HG02610 (cell line): ENCODE results near the gene RUNX1.
"Not testable (repeated sequence)": the region's sequence is repeated elsewhere in the genome, so short reads cannot be mapped to it uniquely, and the experiment has no call there.

ENCODE experiments used
- ATAC-seq: cut with Tn5 transposase; IDR thresholded peaks from one replicate; pipeline ENCODE4 v1.9.1; 2021; ENCODE audit warnings: mild to moderate bottlenecking, moderate library complexity; ENCODE audit not compliant: unreplicated experiment

RUNX1 gene

GRCh38 chr21:34973685-34974084 is 75.4 kb downstream of the RUNX1 start:
- ATAC-seq: no peak

DNA sequence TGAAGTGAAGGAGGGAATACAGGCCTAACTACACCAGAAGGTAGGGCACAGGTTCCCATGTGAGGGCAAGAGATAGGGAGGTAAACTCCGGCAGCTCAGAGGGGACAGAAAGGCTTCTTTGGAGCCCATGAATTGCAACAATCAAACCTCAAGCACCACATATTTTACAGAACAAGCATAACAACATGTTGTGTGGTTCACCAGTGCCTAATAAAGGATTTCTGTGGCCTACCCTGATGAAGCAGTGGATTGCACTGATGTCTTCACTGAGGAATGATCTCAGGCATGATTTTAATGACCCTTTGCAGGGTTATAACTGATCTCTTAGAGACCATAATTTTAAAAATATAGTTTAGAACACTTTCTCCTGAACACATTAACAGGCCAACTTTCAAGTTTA is 77.4 kb downstream of the RUNX1 start:
- no peak for ATAC-seq

GRCh38 chr21:34970566-34970965 is 78.5 kb downstream of the RUNX1 start:
- ATAC-seq: no peak

GRCh38 chr21:34970167-34970500 is 79.0 kb downstream of the RUNX1 start:
- ATAC-seq: no peak

DNA sequence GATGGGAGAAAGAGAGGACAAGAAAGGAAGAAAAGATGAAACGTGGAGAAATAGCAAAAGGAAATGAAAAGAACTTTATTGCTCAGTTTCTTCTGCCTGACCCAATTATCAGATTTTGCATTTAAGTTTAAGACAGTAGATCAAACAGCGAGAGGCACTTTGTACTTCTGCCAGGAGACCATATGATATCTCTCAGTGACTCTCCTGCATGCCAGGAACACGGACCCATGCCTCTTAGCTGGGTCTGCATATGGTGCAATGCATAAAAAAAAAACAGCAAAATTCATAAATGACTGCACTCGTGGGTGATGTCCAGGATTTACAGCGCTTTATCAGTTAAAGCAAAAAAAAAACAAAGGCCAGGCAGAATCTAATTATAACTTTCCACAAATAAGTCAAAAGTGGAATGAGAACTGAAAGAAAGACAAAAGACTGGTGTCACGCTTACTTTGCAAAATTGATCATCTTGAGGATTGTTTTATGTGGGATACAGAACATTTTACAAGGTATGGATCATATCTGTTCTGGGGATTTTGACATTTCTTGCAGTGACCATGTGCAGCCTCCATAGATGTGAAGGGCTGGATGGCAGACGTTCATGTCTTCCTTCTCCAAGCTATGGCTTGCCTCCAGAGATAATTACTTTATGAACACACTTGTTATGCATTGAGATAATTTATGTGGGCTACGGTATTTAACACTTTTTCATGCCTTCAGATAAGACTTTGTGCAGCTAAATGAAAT is 79.5 kb downstream of the RUNX1 start:
- ATAC-seq: no peak

GRCh38 chr21:34968414-34969333 is 80.4 kb downstream of the RUNX1 start:
- ATAC-seq: no peak

DNA sequence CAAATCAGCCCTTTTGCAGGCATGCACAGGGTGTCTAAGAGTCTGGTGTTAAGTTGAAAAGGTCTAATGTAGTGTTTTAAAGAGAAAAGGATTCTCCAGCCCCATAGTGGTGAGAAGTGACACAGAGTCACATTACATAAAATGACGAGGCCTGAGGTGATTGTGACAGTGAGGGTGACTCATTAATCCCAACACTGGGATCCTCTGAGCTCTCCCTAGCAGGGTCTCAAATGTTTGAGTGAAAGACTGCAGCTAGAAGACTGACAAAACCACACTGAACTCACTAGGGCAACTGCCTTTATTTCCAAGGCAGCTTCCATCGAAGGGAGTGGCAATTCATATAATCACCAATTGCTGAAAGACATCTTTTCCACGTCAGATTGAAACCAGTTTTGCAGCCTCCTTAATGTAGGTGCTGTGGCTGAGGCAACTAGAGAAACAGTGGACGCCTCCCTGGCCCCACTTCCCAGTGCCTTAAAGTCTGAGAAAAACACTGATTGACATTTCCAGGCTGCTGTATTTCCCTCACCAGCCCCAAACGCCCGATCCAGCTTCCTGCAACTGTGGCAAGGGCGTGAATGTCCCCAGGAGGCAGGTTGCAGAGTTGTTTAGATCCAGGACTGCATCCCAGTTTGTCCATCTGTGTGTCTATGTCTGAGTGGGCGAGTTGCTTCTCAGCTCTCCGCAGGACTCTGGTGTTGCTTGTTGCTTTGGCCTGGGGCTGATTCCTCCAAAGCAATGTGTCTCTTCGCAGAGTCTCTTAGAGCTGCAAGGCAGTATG is 81.4 kb downstream of the RUNX1 start:
- no peak for ATAC-seq

- ATAC-seq: not testable (repeated sequence)
Observed at GRCh38 chr21:34966881-34967280, 82.2 kb downstream of the RUNX1 start.

- no peak for ATAC-seq
Observed at GRCh38 chr21:34965200-34966174, 83.6 kb downstream of the RUNX1 start.

- ATAC-seq: no peak
Observed at GRCh38 chr21:34962586-34963222, 86.4 kb downstream of the RUNX1 start.

GRCh38 chr21:34962136-34962535 is 87.0 kb downstream of the RUNX1 start:
- ATAC-seq: no peak

DNA sequence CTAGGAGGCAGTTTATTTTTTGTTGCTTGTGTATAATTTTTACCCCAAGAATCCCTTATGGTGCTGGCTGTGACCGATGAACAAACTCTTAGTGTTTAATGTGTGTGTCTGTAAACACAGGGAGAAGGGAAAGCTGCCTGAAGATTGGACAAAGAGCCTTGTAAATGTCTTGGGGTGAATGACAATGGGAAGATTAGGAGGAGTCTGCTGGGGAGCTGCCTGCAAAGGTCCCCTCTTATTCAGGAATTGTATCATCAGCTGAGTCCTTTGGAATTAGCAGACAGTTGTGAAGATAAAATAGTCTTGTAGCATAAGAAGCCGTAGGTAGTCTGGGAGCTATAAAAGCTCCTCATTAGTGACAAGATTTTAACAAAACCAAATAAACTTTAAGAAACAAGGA is 88.4 kb downstream of the RUNX1 start:
- ATAC-seq: no peak

GRCh38 chr21:34959607-34960006 is 89.5 kb downstream of the RUNX1 start:
- no peak for ATAC-seq

- no peak for ATAC-seq
Observed at GRCh38 chr21:34958040-34958439, 91.1 kb downstream of the RUNX1 start.

- no peak for ATAC-seq
Observed at GRCh38 chr21:34956416-34957316, 92.4 kb downstream of the RUNX1 start.

DNA sequence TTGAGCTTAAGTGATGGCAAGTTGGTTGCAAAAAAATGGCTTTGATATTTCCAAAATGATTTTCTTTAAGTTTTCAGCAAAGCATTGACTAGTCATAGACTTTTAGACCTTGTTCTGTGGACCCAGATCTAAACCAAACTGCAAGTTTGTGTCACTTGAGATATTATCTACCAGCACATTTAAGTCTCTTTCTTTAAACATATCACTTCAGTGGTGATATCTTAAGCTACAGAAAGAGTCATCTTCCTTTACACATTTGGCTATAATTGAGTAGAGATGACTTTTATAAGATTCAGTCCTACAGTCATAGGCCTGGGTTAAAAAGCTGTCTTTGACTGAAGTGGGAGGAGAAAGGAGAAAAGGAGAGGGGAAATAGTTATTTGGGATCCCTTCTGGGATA is 95.2 kb downstream of the RUNX1 start:
- no peak for ATAC-seq

DNA sequence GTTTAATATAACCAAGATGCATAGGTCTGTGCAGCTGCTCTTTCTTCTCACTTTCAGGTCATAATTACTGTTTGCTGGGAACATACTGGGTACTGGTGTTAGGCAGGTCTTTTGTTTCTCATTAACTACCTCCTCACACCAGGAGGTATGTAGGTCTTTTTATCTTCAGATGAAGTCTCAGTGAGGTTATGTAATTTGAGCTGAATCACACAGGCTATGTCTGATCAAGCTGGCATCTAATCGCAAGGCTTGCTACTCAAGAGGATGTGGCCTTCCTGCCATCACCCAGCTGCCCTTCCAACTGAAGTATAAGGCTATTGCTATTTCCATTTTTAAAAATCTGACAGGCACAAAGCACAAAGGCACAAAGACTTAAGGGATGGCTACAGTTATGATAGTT is 96.4 kb downstream of the RUNX1 start:
- no peak for ATAC-seq

GRCh38 chr21:34951868-34952267 is 97.2 kb downstream of the RUNX1 start:
- not testable (repeated sequence) for ATAC-seq

DNA sequence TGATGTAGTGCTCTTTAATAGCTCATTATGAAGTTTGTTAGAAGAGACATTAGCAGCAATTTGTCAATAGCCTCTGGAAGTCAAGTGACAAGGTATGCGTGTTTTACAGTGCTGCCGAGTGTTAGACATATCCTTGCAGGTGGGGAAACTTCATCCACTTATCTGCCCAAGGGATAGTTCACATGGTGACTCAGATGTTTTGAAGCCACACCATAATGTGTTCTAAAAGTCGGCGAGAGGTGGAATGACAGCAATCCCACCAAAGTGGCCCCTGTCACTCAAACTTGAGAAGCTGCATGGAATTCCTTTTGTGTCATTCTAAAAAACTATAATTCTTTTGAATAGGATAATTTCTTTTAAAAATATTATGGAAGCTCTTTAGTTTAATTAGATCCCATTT is 98.1 kb downstream of the RUNX1 start:
- no peak for ATAC-seq
